Ishikawa (cell line): ENCODE measurements around the gene SSTR3.

Experiments
- FOXM1 ChIP-seq: IDR thresholded peaks from 2 replicates; pipeline ENCODE4 v1.6.1; 2012; ENCODE audit warnings: low read depth, borderline replicate concordance
- TAF1 ChIP-seq: IDR thresholded peaks from 2 replicates; pipeline ENCODE4 v1.6.1; 2012; ENCODE audit warnings: low read depth, mild to moderate bottlenecking

GRCh38 chr22:37220543-37220981 is 8.3 kb upstream of the SSTR3 start:
- no peak for TF ChIP-seq FOXM1
- TF ChIP-seq TAF1, result no peak
